Right lung (tissue), 5 donors: Measurements from ENCODE around the gene CPNE5. TPM values are rescaled to one million over a fixed set of nuclear protein-coding genes. Genes with fewer than 3 reads are reported as not detected.
A peak's percentile ranks its signal among the peaks of the same experiment; 100 is the strongest.
"Not testable (repeated sequence)": the region's sequence is repeated elsewhere in the genome, so short reads cannot be mapped to it uniquely, and the experiment has no call there.

Source experiments
- DNase-seq, 2 donors: peaks; one replicate each; pipeline ENCODE4 v3.0.0-alpha.2; 2013
- polyA plus RNA-seq, 5 donors: library from polyadenylated mRNA; unstranded; fragments of 120-200 nt; gene quantifications; one replicate each; pipeline versions ENCODE4 v1.2.1 to v1.2.3, GENCODE V29; 2013; ENCODE audit warnings: inconsistent platforms in 1 of 5, low replicate concordance in 1 of 5; ENCODE audit not compliant: insufficient read length in 5 of 5, insufficient read depth in 1 of 5

Gene CPNE5
- polyA plus RNA-seq, 5 donors: 5.4 to 7.9 (median 6.8) TPM

- no peak for DNase-seq
These were observed 110.7 kb downstream of the CPNE5 start for GRCh38 chr6:36728289-36729160.

- DNase-seq: no peak
These were observed 111.7 kb downstream of the CPNE5 start for GRCh38 chr6:36727505-36728021.

- no peak for DNase-seq
These were observed 113.7 kb downstream of the CPNE5 start for GRCh38 chr6:36725581-36725980.

GRCh38 chr6:36724514-36725390 is 114.5 kb downstream of the CPNE5 start:
- peak in 1 of 2 donors; percentile 15 for DNase-seq

GRCh38 chr6:36723992-36724391 is 115.3 kb downstream of the CPNE5 start:
- DNase-seq: not testable (repeated sequence)

GRCh38 chr6:36722879-36723278 is 116.4 kb downstream of the CPNE5 start:
- DNase-seq: no peak

- no peak for DNase-seq
These were observed 116.9 kb downstream of the CPNE5 start for GRCh38 chr6:36722365-36722764.

- no peak for DNase-seq
These were observed 117.7 kb downstream of the CPNE5 start for GRCh38 chr6:36721369-36722140.

GRCh38 chr6:36720251-36721141 is 118.7 kb downstream of the CPNE5 start:
- DNase-seq: no peak

- DNase-seq: no peak
These were observed 120.1 kb downstream of the CPNE5 start for GRCh38 chr6:36719126-36719525.

- DNase-seq: no peak
These were observed 120.7 kb downstream of the CPNE5 start for GRCh38 chr6:36718560-36718959.

GRCh38 chr6:36717871-36718540 is 121.2 kb downstream of the CPNE5 start:
- no peak for DNase-seq

- no peak for DNase-seq
These were observed 121.9 kb downstream of the CPNE5 start for GRCh38 chr6:36717231-36717825.

GRCh38 chr6:36716476-36717093 is 122.7 kb downstream of the CPNE5 start:
- no peak for DNase-seq

GRCh38 chr6:36715469-36715868 is 123.8 kb downstream of the CPNE5 start:
- no peak for DNase-seq

GRCh38 chr6:36714511-36714910 is 124.7 kb downstream of the CPNE5 start:
- no peak for DNase-seq

- DNase-seq: no peak
These were observed 125.4 kb downstream of the CPNE5 start for GRCh38 chr6:36713846-36714245.

GRCh38 chr6:36712816-36713215 is 126.4 kb downstream of the CPNE5 start:
- no peak for DNase-seq

- no peak for DNase-seq
These were observed 132.9 kb downstream of the CPNE5 start for GRCh38 chr6:36706339-36706738.
